SK-N-MC (cell line): ENCODE results near the gene AMZ1.

Experiments used
- EZH2 ChIP-seq: fragments of 200-600 bp; sonication (generic); IDR thresholded peaks from one replicate; pipeline ENCODE4 v1.6.1; 2017; ENCODE audit warnings: antibody characterized with exemption
- FOXP2 ChIP-seq: optimal IDR thresholded peaks from 2 replicates; pipeline ENCODE3; 2011; ENCODE audit warnings: mild to moderate bottlenecking, moderate library complexity; ENCODE audit not compliant: insufficient read depth; ENCODE audit errors: extremely low read length, control extremely low read depth
- POLR2AphosphoS5 ChIP-seq: IDR thresholded peaks from 2 replicates; pipeline ENCODE4 v1.6.1; 2012; ENCODE audit warnings: mild to moderate bottlenecking, low read depth, low read length, borderline replicate concordance

- TF ChIP-seq EZH2 = no peak
- TF ChIP-seq POLR2AphosphoS5 = no peak
- TF ChIP-seq FOXP2 = no peak
These were observed 29.6 kb downstream of the AMZ1 start for GRCh38 chr7:2717293-2718261.
